ENCODE data around the gene LDAH. TPM values are rescaled to one million over a fixed set of nuclear protein-coding genes. Genes with fewer than 3 reads are reported as not detected.

Gene LDAH
- total RNA-seq = 10 to 100 TPM in 2 of 4 donors, 1 to 10 TPM in 2; 8.2 to 14.1 (median 10.9) TPM

GRCh38 chr2:20822535-20823490 lies at the start of gene LDAH:
TSS of gene LDAH (minus strand) at chr2:20823101. CDS start at chr2:20801463, 21,638 bp downstream.
- no peak for TF ChIP-seq CTCF (IDR thresholded peaks at IDR 0.05)
- DNase-seq (ENCODE audit: low spot score) (peak; percentile 71), ATAC-seq (ENCODE audit: low FRiP score) (peak; percentile 93)

- ATAC-seq (ENCODE audit: low FRiP score) = no peak
- no peak for DNase-seq (ENCODE audit: low spot score)
- no peak for TF ChIP-seq CTCF (IDR thresholded peaks at IDR 0.05)
These were observed 45.5 kb upstream of the LDAH start for GRCh38 chr2:20868377-20868776.

GRCh38 chr2:20862850-20863249 lies 39.9 kb upstream of the LDAH start:
- ATAC-seq (ENCODE audit: low FRiP score) = no peak
- TF ChIP-seq CTCF (IDR thresholded peaks at IDR 0.05) = no peak
- no peak for DNase-seq (ENCODE audit: low spot score)

GRCh38 chr2:20855456-20855855 lies 32.6 kb upstream of the LDAH start:
- no peak for ATAC-seq (ENCODE audit: low FRiP score)

GRCh38 chr2:20852670-20853069 lies 29.8 kb upstream of the LDAH start:
- no peak for ATAC-seq (ENCODE audit: low FRiP score)
- TF ChIP-seq CTCF (IDR thresholded peaks at IDR 0.05) = no peak
- no peak for DNase-seq (ENCODE audit: low spot score)

More at GRCh38 chr2:20855456-20855855, 32.6 kb upstream of the LDAH start:
- TF ChIP-seq CTCF (IDR thresholded peaks at IDR 0.05) = no peak
- no peak for DNase-seq (ENCODE audit: low spot score)

- DNase-seq (ENCODE audit: low spot score) (no peak), ATAC-seq (ENCODE audit: low FRiP score) (no peak)
- no peak for TF ChIP-seq CTCF (IDR thresholded peaks at IDR 0.05)
These were observed 29.2 kb upstream of the LDAH start for GRCh38 chr2:20852139-20852538.

- TF ChIP-seq CTCF (IDR thresholded peaks at IDR 0.05) = no peak
- ATAC-seq (ENCODE audit: low FRiP score) (no peak), DNase-seq (ENCODE audit: low spot score) (no peak)
These were observed 21.3 kb upstream of the LDAH start for GRCh38 chr2:20844246-20844645.
